ENCODE measurements around the gene TPK1.

DNA sequence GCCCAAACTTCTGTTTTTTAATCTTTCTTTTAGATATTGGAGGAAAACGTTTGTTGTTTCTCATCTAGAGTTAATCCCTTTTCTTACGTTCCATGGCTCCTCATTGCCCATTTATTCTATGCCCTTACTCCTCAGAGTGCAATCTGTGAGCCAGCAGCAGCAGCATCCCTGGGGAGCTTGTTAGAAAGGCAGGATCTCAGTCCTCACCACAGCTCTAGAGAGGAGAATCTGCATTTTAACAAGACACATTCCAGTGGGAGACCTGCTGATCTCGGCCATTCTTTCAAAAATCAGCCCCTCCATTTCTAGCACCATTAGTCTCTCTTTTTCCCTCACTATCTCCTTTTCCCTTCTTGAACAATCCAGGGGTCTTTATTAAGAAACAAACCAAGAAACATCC is 348.0 kb downstream of the TPK1 start:
- TF ChIP-seq EZH2 (IDR thresholded peaks at IDR 0.05), result no peak
- no peak for TF ChIP-seq POLR2AphosphoS5 (IDR thresholded peaks at IDR 0.05; ENCODE audit: borderline replicate concordance, low read depth, low read length)
